Activated CD8-positive, alpha-beta memory T cell treated with anti-CD3 and anti-CD28 coated beads, Interleukin-2, amount 50 U/mL, for 1 hour (primary cell): Measurements from ENCODE around the gene PPIE.
A peak's percentile ranks its signal among the peaks of the same experiment; 100 is the strongest.
"Not testable (repeated sequence)": the region's sequence is repeated elsewhere in the genome, so short reads cannot be mapped to it uniquely, and the experiment has no call there.

Source experiments
- DNase-seq: peaks from one replicate; pipeline ENCODE4 v3.0.0-alpha.2; 2020; ENCODE audit errors: extremely low read depth

Gene PPIE

GRCh38 chr1:39777896-39778295, 39.2 kb downstream of the PPIE start:
- DNase-seq = not testable (repeated sequence)

- DNase-seq = not testable (repeated sequence)
Observed at GRCh38 chr1:39778463-39779099, 39.9 kb downstream of the PPIE start.

GRCh38 chr1:39779137-39779536, 40.5 kb downstream of the PPIE start:
- no peak for DNase-seq

- no peak for DNase-seq
Observed at GRCh38 chr1:39779821-39780220, 41.1 kb downstream of the PPIE start.

GRCh38 chr1:39781349-39781715, 42.6 kb downstream of the PPIE start:
- no peak for DNase-seq

GRCh38 chr1:39782103-39782502, 43.4 kb downstream of the PPIE start:
- DNase-seq = no peak

GRCh38 chr1:39782685-39783084, 44.0 kb downstream of the PPIE start:
- not testable (repeated sequence) for DNase-seq

GRCh38 chr1:39786303-39787107, 47.8 kb downstream of the PPIE start:
- DNase-seq = not testable (repeated sequence)

GRCh38 chr1:39787108-39787375, 48.4 kb downstream of the PPIE start:
- not testable (repeated sequence) for DNase-seq

- no peak for DNase-seq
Observed at GRCh38 chr1:39787468-39787867, 48.8 kb downstream of the PPIE start.

- not testable (repeated sequence) for DNase-seq
Observed at GRCh38 chr1:39787964-39788363, 49.3 kb downstream of the PPIE start.

GRCh38 chr1:39788426-39788757, 49.7 kb downstream of the PPIE start:
- no peak for DNase-seq

- DNase-seq = no peak
Observed at GRCh38 chr1:39788758-39789570, 50.3 kb downstream of the PPIE start, which contains the start of gene BMP8B. TSS of gene BMP8B (minus strand) at chr1:39788865. CDS start at chr1:39788485, 380 bp downstream.

- DNase-seq = no peak
Observed at GRCh38 chr1:39789571-39790110, 51.0 kb downstream of the PPIE start.

GRCh38 chr1:39791838-39792237, 53.2 kb downstream of the PPIE start:
- no peak for DNase-seq

GRCh38 chr1:39795651-39796050, 57.0 kb downstream of the PPIE start:
- DNase-seq = no peak

GRCh38 chr1:39798859-39799769, 60.4 kb downstream of the PPIE start:
- DNase-seq = peak; percentile 82

GRCh38 chr1:39799770-39800470, 61.2 kb downstream of the PPIE start:
- no peak for DNase-seq

- no peak for DNase-seq
Observed at GRCh38 chr1:39800471-39800835, 61.8 kb downstream of the PPIE start.

GRCh38 chr1:39802496-39803260, 64.0 kb downstream of the PPIE start:
- DNase-seq = no peak
